GM21423 (cell line): ENCODE data around the gene NAA80.
"Not testable (repeated sequence)": the region's sequence is repeated elsewhere in the genome, so short reads cannot be mapped to it uniquely, and the experiment has no call there.

Experiments used
- ATAC-seq: cut with Tn5 transposase; IDR thresholded peaks from one replicate; pipeline ENCODE4 v1.9.1; 2021; ENCODE audit warnings: mild to moderate bottlenecking, moderate library complexity; ENCODE audit not compliant: unreplicated experiment

Gene NAA80

GRCh38 chr3:50316657-50317242, 17.5 kb upstream of the NAA80 start:
- ATAC-seq: no peak

- no peak for ATAC-seq
Observed at GRCh38 chr3:50314816-50315215, 15.6 kb upstream of the NAA80 start.

GRCh38 chr3:50314342-50314741, 15.1 kb upstream of the NAA80 start:
- ATAC-seq: no peak

- not testable (repeated sequence) for ATAC-seq
Observed at GRCh38 chr3:50312041-50312440, 12.8 kb upstream of the NAA80 start.

- ATAC-seq: no peak
Observed at GRCh38 chr3:50304601-50305000, 5.4 kb upstream of the NAA80 start.

- no peak for ATAC-seq
Observed at GRCh38 chr3:50303013-50303815, 4.0 kb upstream of the NAA80 start, which contains the start of gene HYAL1. Gene HYAL1 (minus strand): TSS chr3:50303574. CDS start chr3:50302956, 618 bp downstream.

- ATAC-seq: no peak
Observed at GRCh38 chr3:50302095-50303012, 3.1 kb upstream of the NAA80 start.

GRCh38 chr3:50300681-50301254, 1.6 kb upstream of the NAA80 start:
- no peak for ATAC-seq

- no peak for ATAC-seq
Observed at GRCh38 chr3:50299929-50300680, 900 bp upstream of the NAA80 start.

GRCh38 chr3:50299638-50299928, 378 bp upstream of the NAA80 start:
- ATAC-seq: no peak

GRCh38 chr3:50297896-50298725, 1.1 kb downstream of the NAA80 start:
- no peak for ATAC-seq

- ATAC-seq: no peak
Observed at GRCh38 chr3:50297384-50297775, 1.8 kb downstream of the NAA80 start.

- no peak for ATAC-seq
Observed at GRCh38 chr3:50296721-50297383, 2.4 kb downstream of the NAA80 start.

GRCh38 chr3:50295553-50296431, 3.4 kb downstream of the NAA80 start:
- no peak for ATAC-seq

- ATAC-seq: no peak
Observed at GRCh38 chr3:50294492-50295403, 4.5 kb downstream of the NAA80 start.

GRCh38 chr3:50294089-50294488, 5.1 kb downstream of the NAA80 start:
- no peak for ATAC-seq
